T47D (cell line): ENCODE measurements around the gene PER2.
"Not testable (repeated sequence)": the region's sequence is repeated elsewhere in the genome, so short reads cannot be mapped to it uniquely, and the experiment has no call there.

ENCODE experiments used
- DNase-seq, 2 experiments: peaks; one replicate each; pipeline versions ENCODE4 v3.0.0 to v3.0.0-alpha.2; 2011 to 2012; ENCODE audit warnings: low read depth in 1 of 2, low spot score in 1 of 2
- JUND ChIP-seq: IDR thresholded peaks from 2 replicates; pipeline ENCODE4 v1.6.1; 2012; ENCODE audit warnings: low read depth
- in situ Hi-C: cut with HindIII; loops from 2 replicates; pipeline ENCODE4 v1.10.0; 2016; ENCODE audit warnings: low sequenced_read_pairs, low pct_unique_long_range_greater_than_20kb

Gene PER2

GRCh38 chr2:238322001-238322411 is 33.6 kb upstream of the PER2 start:
- TF ChIP-seq JUND, result no peak
- no peak for DNase-seq
- in situ Hi-C loops, result no loop called here

DNA sequence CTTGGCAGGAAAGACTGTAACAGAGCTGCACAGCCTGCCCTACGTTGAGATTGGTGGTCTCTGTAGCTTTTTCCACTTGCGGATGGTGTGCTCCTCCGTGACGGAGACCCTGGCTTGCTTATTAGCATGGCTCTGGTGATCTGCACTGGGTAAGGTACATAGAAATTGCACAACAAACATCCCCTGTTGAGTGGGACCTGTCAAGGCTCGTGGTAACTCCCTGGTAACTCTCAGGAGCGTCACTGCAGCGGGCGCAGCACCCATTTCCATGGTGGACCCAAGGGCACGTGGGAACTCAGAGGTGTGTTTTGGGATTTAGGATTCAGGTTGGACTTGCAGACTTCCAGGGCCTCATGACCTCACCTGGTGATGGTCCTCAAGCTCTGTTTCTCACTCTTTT is 33.1 kb upstream of the PER2 start:
- no peak for DNase-seq
- in situ Hi-C loops, result no loop called here
- no peak for TF ChIP-seq JUND

DNA sequence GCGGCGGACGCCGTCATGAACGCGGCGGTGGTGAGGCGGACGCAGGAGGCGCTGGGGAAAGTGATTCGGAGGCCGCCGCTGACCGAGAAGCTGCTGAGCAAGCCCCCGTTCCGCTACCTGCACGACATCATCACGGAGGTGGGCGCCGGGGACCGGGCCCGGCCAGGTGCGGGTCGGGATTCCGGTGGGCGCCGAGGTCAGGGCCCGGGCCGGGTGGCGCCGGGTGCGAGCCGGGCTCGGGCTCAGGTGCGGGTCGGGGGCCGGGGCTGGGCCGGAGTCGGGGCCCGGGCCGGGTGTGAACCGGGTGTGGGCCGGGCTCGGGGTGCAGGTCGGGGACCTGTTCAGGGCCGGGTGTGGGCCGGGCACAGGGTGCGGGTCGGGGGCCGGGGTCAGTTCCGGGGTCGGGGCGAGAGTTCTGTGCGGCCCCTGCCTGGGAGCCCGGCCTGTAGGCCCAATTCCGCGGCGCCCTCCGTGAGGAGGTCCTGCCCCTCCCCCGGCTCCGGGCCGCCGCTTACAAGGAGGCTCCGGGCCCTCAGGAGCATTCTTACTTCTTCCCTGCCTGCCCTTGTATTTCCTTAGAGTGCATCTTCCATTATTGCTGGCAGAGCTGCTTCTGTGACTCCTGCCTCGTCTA is 32.4 kb upstream of the PER2 start:
- no peak for TF ChIP-seq JUND
- in situ Hi-C loops, result no loop called here
- DNase-seq, result peak in 1 of 2 experiments; percentile 7

GRCh38 chr2:238320246-238320647 is 31.8 kb upstream of the PER2 start, which contains the start of gene TRAF3IP1:
Gene TRAF3IP1 (plus strand): TSS chr2:238320518. CDS start chr2:238320663, 145 bp downstream.
- TF ChIP-seq JUND, result no peak

DNA sequence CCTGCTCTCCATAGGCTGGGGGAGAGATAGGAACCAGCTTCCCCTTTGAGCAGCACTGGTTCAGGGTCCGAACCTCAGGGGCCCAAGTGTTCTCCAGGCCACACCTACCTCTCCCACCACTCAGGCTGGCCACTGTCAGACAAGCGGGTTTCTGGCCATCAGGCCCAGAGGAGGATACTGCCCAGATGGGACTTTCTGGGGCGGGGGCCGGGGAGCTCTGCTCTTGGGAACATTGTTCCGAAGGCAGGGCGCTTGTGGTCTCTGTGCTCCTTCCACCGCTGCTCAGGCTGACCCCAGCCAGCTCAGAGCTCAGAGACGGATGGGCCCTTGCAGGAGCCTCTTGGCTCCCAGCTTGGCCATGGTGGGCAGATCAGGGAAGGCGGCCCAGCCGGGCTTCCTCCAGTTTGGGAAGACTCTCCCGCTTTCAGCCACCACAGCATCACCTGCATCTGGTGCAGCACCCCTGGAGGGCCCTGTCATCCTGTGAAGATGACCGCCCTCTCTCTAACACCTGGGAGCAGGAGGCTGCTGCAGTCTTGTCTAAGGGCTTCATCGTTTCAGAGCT is 26.7 kb upstream of the PER2 start:
- no peak for DNase-seq
- TF ChIP-seq JUND, result no peak
- in situ Hi-C loops, result no loop called here

More at GRCh38 chr2:238320246-238320647, 31.8 kb upstream of the PER2 start, which contains the start of gene TRAF3IP1:
- in situ Hi-C loops, result no loop called here
- peak; percentile 89 to 94 for DNase-seq

DNA sequence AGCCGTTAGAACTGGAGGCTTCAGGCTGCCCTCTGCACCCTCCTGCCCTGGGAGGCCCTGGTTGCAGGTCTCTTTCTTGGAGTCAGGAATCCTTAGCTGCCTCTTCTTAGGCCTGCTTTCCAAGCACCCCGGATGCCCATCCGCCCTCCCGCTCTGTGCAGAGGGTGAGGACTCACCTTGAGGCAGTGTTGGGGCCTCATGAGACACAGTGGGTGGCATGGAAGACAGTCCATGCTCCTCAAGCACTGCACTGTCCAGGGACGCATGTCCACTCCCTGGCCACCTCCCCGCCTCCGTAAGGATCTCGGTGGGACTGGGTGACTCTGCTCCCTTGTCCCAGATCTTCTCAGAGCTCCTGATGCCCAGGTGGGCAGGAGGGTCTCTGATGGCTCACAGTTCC is 26.2 kb upstream of the PER2 start:
- TF ChIP-seq JUND, result no peak
- DNase-seq, result no peak
- in situ Hi-C loops, result no loop called here

DNA sequence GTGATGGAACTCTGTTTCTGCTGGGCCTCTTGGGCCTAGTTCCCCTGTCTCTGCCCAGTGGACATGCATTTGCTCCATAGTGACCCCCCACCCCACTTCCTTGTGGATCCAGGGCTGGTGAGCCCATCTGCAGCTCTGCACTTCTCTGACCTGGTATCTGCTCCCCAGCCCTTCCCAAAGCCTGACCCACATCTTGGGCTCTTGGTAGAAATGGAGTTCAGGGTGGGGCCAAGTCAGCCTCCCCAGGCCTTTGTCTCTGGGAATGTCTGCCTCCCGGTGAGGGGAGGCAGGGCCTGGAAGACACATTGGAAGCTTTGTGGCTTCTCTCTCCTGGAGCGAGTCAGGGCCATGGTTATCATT is 25.6 kb upstream of the PER2 start:
- no peak for DNase-seq
- TF ChIP-seq JUND, result no peak
- in situ Hi-C loops, result no loop called here

DNA sequence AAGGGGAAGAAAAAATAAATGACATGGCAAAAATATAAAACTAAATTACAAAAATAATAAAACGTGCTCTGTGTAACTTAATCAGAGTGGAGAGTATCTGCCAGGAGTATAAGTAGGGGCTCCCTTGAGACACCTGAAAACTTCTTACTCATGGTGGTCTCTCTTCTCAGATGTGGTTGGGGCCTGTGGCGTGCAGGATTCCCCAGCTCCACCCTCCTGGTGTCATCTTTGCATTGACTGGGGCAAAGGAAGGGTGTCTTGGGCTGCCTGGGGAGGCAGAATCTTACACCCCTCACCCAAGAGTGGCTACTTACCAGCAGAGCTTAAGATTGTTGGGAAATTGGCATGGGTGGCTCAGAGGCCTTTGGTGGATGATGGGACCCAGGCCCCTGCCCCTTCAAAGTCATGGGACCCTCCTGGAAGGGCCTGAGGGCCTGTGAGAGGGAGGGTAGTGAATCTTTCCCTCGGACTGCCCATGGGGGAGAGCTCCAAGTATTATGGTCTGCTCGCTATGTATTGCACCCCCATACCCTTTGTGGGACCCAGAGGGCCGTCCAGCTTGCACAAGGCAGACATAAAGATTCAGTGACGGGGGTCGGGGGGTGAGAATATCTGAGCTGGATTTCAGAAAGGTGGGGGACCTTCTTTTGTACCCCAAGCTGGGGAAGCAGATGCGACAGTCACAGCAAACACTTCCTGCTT is 25.0 kb upstream of the PER2 start:
- in situ Hi-C loops, result no loop called here
- no peak for TF ChIP-seq JUND
- DNase-seq, result no peak

GRCh38 chr2:238310721-238311120 is 22.3 kb upstream of the PER2 start:
- in situ Hi-C loops, DNase-seq: not testable (repeated sequence)

GRCh38 chr2:238308177-238308576 is 19.8 kb upstream of the PER2 start:
- TF ChIP-seq JUND, result no peak
- no peak for DNase-seq
- in situ Hi-C loops, result no loop called here

- TF ChIP-seq JUND, result no peak
- no peak for DNase-seq
- in situ Hi-C loops, result no loop called here
Measured at GRCh38 chr2:238306672-238306998, 18.2 kb upstream of the PER2 start.

DNA sequence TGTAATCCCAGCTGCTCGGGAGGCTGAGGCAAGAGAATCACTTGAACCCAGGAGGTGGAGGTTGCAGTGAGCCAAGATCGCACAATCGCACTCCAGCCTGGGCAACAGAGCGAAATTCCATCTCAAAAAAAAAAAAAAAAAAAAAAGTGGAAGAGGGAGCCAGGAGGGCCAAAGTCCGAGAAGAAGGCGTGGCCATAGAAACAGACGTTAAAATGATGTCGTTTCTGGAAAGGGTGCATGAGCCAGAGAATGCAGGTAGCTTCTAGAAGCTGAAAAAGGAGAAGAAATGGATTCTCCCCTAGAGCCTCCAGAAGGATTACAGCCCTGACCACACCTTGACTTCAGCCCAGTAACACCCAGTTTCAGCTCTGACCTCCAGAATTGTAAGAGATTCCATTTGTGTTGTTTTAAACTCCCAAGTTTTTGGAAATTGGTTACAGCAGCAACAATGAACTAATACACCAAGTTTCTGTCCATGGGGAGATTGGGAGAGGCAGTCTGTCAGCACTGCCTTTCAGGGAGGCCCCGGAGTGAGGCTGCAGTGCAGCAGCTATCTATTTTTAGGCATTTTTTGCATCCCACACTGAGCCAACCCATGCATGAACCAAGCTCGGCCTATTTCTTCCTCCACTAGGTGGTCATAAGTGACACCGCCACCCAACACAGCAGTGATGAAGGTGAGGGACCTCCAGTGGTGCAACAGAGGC is 17.7 kb upstream of the PER2 start:
- DNase-seq, result no peak
- no peak for TF ChIP-seq JUND
- in situ Hi-C loops, result no loop called here
